Astrocyte of the spinal cord (primary cell): Measurements from ENCODE around the gene ADAMTS19.
"Not testable (repeated sequence)": the region's sequence is repeated elsewhere in the genome, so short reads cannot be mapped to it uniquely, and the experiment has no call there.

Experiments
- DNase-seq: peaks from one replicate; pipeline ENCODE4 v3.0.0; 2011; ENCODE audit warnings: low read depth, low spot score
- H3K4me3 ChIP-seq: 2 replicates; pipeline ENCODE4 v1.5.1; 2011; ENCODE audit warnings: low read depth, mild to moderate bottlenecking, low read length, moderate library complexity
- in situ Hi-C: cut with HindIII; loops from 2 replicates; pipeline ENCODE4 v1.10.0; 2017; ENCODE audit warnings: low sequenced_read_pairs
- TF ChIP-seq, protein P1 (sequence below): IDR thresholded peaks from 2 replicates; pipeline ENCODE4 v1.5.1; 2012; ENCODE audit warnings: low read depth, mild to moderate bottlenecking, low read length, inconsistent platforms

The ADAMTS19 gene

DNA sequence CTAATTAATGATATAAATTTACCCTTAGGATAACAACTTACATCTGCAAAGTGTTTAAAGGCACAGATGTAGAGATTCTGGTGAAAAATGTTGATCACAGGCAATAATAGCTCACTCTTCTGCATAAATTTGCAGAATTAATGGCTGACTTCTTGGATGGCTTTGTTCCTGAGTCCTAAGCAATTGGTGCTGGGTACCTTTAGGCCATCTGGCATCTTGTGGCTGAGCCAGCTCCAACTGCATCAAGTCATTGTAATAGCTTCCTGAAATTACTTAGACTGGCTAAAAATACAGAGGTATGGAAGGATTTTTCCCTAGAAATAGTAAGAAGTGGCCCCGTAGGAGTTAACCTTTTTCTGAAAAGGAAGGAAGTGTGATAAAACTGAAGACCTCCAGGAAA, 169.5 kb downstream of the ADAMTS19 start:
- TF ChIP-seq, protein P1, sequence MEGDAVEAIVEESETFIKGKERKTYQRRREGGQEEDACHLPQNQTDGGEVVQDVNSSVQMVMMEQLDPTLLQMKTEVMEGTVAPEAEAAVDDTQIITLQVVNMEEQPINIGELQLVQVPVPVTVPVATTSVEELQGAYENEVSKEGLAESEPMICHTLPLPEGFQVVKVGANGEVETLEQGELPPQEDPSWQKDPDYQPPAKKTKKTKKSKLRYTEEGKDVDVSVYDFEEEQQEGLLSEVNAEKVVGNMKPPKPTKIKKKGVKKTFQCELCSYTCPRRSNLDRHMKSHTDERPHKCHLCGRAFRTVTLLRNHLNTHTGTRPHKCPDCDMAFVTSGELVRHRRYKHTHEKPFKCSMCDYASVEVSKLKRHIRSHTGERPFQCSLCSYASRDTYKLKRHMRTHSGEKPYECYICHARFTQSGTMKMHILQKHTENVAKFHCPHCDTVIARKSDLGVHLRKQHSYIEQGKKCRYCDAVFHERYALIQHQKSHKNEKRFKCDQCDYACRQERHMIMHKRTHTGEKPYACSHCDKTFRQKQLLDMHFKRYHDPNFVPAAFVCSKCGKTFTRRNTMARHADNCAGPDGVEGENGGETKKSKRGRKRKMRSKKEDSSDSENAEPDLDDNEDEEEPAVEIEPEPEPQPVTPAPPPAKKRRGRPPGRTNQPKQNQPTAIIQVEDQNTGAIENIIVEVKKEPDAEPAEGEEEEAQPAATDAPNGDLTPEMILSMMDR: no peak
- H3K4me3 ChIP-seq: no peak overlapping the region
- no peak for DNase-seq
- in situ Hi-C loops: no loop called here

DNA sequence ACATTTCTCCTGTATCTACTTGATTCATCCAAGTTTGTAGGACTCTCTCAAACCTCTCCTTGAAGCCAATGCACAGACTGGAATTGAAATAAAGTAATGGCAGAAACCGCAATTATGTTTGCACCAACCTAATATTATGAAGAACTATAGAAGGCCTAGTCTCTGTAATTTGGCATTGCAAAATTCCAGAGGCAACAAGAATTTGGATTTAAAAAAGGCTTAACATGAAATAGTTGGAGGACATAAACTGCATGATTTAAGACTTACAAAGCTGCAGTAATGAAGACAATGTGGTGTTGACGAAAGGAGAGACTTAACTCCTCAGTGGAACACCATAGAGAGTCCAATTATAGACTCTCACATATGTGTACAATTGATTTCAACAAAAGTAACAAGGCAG, 170.0 kb downstream of the ADAMTS19 start:
- in situ Hi-C loops: no loop called here
- DNase-seq: no peak
- TF ChIP-seq, protein P1: no peak

DNA sequence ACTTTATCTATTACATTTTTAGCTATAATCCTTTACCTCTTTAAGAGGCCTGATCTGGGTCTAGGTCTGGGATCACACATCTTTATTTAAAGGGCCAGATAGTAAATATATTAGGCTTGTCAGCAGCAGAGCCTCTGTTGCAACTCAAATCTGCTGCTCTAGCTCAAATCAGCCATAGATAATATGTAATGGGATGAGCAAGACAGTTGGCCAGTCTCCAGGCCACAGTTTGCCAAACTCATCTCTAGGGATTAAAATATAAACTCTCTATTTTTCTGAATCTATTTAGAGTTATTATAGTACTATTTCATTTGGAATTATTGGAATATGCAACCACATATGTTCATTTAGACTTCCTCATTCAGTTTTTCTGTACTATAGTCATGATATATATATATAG, 171.9 kb downstream of the ADAMTS19 start:
- DNase-seq: no peak

More for the DNA sequence above, 170.0 kb downstream of the ADAMTS19 start:
- no peak overlapping the region for H3K4me3 ChIP-seq

DNA sequence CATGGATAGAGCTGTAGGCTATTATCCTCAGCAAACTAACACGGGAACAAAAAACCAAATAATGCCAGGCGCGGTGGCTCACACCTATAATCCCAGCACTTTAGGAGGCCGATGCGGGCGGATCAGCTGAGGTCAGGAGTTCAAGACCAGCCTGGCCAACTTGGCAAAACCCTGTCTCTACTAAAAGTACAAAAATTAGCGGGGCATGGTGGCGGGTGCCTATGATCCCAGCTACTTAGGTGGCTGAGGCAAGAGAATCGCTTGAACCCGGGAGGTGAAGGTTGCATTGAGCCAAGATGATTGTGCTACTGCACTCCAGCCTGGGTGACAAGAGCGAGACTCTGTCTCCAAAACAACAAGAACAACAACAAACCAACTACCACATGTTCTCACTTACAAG, 177.4 kb downstream of the ADAMTS19 start:
- H3K4me3 ChIP-seq, in situ Hi-C loops: not testable (repeated sequence)

More for the DNA sequence above, 171.9 kb downstream of the ADAMTS19 start:
- in situ Hi-C loops: no loop called here
- TF ChIP-seq, protein P1: no peak
- no peak overlapping the region for H3K4me3 ChIP-seq

DNA sequence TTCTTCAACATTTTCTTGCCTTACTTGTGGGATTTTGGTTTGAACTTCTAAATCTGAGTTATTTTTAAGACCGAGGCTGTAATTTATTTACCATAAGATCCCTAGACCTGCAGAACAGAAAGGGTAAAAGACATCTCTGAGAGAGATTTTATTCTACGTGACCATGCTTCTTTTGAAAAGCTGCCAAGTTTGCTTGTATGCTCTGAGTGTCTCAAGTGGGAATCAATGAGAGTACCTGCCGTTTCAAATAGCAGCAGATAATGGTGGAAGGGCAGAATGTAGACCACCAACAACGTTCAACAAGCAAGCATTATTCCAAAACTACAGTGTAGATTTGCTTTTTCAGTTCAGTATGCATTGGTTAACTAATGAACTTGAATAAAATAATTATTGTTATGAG, 179.2 kb downstream of the ADAMTS19 start:
- TF ChIP-seq, protein P1: no peak
- no peak overlapping the region for H3K4me3 ChIP-seq
- in situ Hi-C loops: no loop called here
- DNase-seq: no peak

More for the DNA sequence above, 177.4 kb downstream of the ADAMTS19 start:
- not testable (repeated sequence) for DNase-seq

DNA sequence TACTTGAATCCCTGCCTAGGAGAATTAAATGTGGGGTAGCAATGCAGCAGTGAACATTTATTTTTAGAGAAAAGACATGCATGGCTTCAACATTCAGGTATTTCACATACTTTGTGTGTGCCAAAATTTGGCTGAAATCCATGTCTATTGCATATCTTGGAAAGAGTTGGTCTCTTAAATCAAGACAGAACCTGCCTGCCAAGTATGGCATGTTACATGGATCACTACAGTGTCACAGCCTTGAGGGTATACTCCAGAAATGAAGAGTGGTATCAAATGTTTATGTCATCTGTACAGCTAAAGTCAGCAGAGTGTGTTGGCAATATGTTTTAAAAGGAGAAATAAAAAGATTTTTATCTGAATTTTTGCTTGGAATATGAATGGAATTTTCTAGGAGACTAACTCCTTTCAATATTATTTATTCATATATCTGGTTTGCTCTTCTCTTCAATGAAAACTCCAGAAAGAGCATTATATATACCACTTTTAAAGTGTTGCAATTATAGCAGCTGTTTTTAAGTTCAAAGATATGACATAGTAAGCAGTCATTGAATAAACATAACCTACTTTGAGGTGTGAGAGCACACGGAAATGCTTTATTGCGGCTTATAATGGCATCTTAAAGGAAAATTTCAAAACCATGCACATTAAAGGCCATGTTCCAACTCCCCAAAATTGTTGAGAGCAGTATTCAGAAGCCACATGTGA, 192.4 kb downstream of the ADAMTS19 start:
- DNase-seq: peak; percentile 9
- no peak overlapping the region for H3K4me3 ChIP-seq
- in situ Hi-C loops: no loop called here
- TF ChIP-seq, protein P1: no peak

DNA sequence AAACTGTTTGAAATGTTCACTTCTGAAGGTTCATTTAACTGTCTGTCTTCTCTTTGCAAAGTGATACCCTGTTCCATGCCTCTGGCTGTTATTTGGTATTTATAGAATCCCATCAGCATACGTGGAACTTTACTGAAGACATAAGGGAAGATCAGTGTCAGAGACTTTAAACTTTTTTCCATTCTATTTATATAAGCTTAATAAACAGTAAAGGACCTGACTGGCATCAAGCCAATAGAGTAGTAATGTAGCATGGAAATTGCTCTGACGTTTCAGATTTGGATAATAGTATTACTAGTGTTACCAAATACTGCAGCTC, 192.9 kb downstream of the ADAMTS19 start:
- TF ChIP-seq, protein P1: no peak
- no peak overlapping the region for H3K4me3 ChIP-seq
- no peak for DNase-seq
- in situ Hi-C loops: no loop called here
